K562 (cell line): ENCODE data around the gene ITPA. TPM values are rescaled to one million over a fixed set of nuclear protein-coding genes. Genes with fewer than 3 reads are reported as not detected.

Experiments used
- BCOR ChIP-seq: fragments of 450-650 bp; IDR thresholded peaks from 2 replicates; pipeline ENCODE4 v1.6.1; 2016
- EGR1 ChIP-seq: fragments of 450-650 bp; conservative IDR thresholded peaks from 2 replicates; pipeline ENCODE4 v1.6.1; 2017; ENCODE audit warnings: mild to moderate bottlenecking
- ELF2 ChIP-seq: fragments of 250-450 bp; sonication (Bioruptor Pico); IDR thresholded peaks from 2 replicates; pipeline ENCODE4 v1.5.0; 2021; ENCODE audit warnings: mild to moderate bottlenecking
- GTF2E2 ChIP-seq: fragments of 200-800 bp; sonication (Bioruptor generic); IDR thresholded peaks from 2 replicates; pipeline ENCODE4 v1.6.1; 2016; ENCODE audit warnings: missing genetic modification characterization, missing compliant biosample characterization
- KAT7 ChIP-seq: sonication (generic); formaldehyde crosslinking; IDR thresholded peaks from 2 replicates; pipeline ENCODE4 v1.8.0; 2022; ENCODE audit warnings: missing genetic modification reagents, mild to moderate bottlenecking, borderline replicate concordance
- KLF16 ChIP-seq: IDR thresholded peaks from 2 replicates; pipeline ENCODE4 v1.6.1; 2016; ENCODE audit warnings: antibody characterized with exemption
- MEIS2 ChIP-seq: fragments of 450-650 bp; IDR thresholded peaks from 2 replicates; pipeline ENCODE4 v1.6.1; 2014; ENCODE audit warnings: mild to moderate bottlenecking; ENCODE audit not compliant: partially characterized antibody
- NCOA6 ChIP-seq: fragments of 450-650 bp; IDR thresholded peaks from 2 replicates; pipeline ENCODE4 v1.6.1; 2017; ENCODE audit warnings: mild to moderate bottlenecking
- NEUROD1 ChIP-seq: fragments of 150-350 bp; IDR thresholded peaks from 2 replicates; pipeline ENCODE4 v1.6.1; 2014; ENCODE audit warnings: borderline replicate concordance, low read length, low read depth; ENCODE audit not compliant: partially characterized antibody
- NR1H2 ChIP-seq: sonication (generic); formaldehyde crosslinking; IDR thresholded peaks from 2 replicates; pipeline ENCODE4 v1.4.0; 2020; ENCODE audit warnings: mild to moderate bottlenecking, missing genetic modification reagents
- NUFIP1 ChIP-seq: fragments of 450-650 bp; IDR thresholded peaks from 2 replicates; pipeline ENCODE4 v1.6.1; 2018; ENCODE audit not compliant: partially characterized antibody
- PHB2 ChIP-seq: fragments of 450-650 bp; IDR thresholded peaks from 2 replicates; pipeline ENCODE4 v1.6.1; 2017; ENCODE audit warnings: low read depth
- POLR2A ChIP-seq: fragments of 450-650 bp; conservative IDR thresholded peaks from 2 replicates; pipeline ENCODE4 v1.6.1; 2016
- TBP ChIP-seq: optimal IDR thresholded peaks from 2 replicates; pipeline ENCODE3; 2011; ENCODE audit warnings: low read depth, low read length, improper control_type of control experiment
- TEAD1 ChIP-seq, 2 experiments: fragments of 450-650 bp in 1 of 2; sonication (generic) in 1 of 2; formaldehyde crosslinking; IDR thresholded peaks; 2 replicates each; pipeline versions ENCODE4 v1.4.0 to v1.8.0; 2020 to 2022; ENCODE audit warnings: mild to moderate bottlenecking in 2 of 2, missing genetic modification reagents in 1 of 2
- U2AF2 ChIP-seq: fragments of 200-400 bp; formaldehyde crosslinking; optimal IDR thresholded peaks from 2 replicates; pipeline ENCODE3; 2017; ENCODE audit warnings: low read depth, mild to moderate bottlenecking, low read length
- ZBED1 ChIP-seq: IDR thresholded peaks from 2 replicates; pipeline ENCODE4 v1.6.1; 2014
- ZNF165 ChIP-seq: fragments of 250-450 bp; sonication (Bioruptor Pico); IDR thresholded peaks from 2 replicates; pipeline ENCODE4 v1.4.0; 2020; ENCODE audit warnings: borderline replicate concordance
- ZNF175 ChIP-seq: fragments of 200-800 bp; sonication (Bioruptor generic); IDR thresholded peaks from 2 replicates; pipeline ENCODE4 v1.6.1; 2016; ENCODE audit warnings: low read depth, mild to moderate bottlenecking, missing genetic modification characterization, missing compliant biosample characterization
- ZNF253 ChIP-seq: fragments of 250-450 bp; sonication (Bioruptor Pico); conservative IDR thresholded peaks from 2 replicates; pipeline ENCODE4 v1.6.1; 2021; ENCODE audit warnings: mild to moderate bottlenecking
- ZNF431 ChIP-seq: sonication (generic); formaldehyde crosslinking; IDR thresholded peaks from 2 replicates; pipeline ENCODE4 v1.8.0; 2022; ENCODE audit warnings: mild to moderate bottlenecking, missing genetic modification reagents
- polyA plus RNA-seq, 8 experiments: library from polyadenylated mRNA; depleted of rRNA in 4 of 8; stranded (reverse) in 5 of 8; unstranded in 3 of 8; fragments of >200 nt; fragmentation: Nextera tagmentation in 2 of 8; fragmentation: Illumina TruSeq in 1 of 8; extraction: Ambion mirVana in 2 of 8; extraction: Trizol in 1 of 8; gene quantifications; 2 replicates each; pipeline versions ENCODE4 v1.2.1 to v1.2.3, GENCODE V29; 2011 to 2014; ENCODE audit warnings: inconsistent platforms in 1 of 8, missing spikeins in 1 of 8
- total RNA-seq, 7 experiments: library from RNA; depleted of rRNA in 6 of 7; stranded (reverse); fragments of >200 nt in 6 of 7; fragmentation: Illumina TruSeq in 2 of 7; extraction: Trizol in 2 of 7; gene quantifications; 2 replicates each; pipeline versions ENCODE4 v1.2.1 to v1.2.3, GENCODE V29; 2011 to 2021; ENCODE audit warnings: low replicate concordance in 1 of 7
- TF ChIP-seq, protein P1 (sequence below), 2 experiments: fragments of 450-650 bp; formaldehyde crosslinking in 1 of 2; IDR thresholded peaks; 2 replicates each; pipeline versions ENCODE4 v1.4.0 to v1.6.1; 2014 to 2020; ENCODE audit warnings: mild to moderate bottlenecking in 2 of 2, borderline replicate concordance in 1 of 2, low read depth in 1 of 2
- TF ChIP-seq, protein P2 (sequence below): fragments of 450-650 bp; IDR thresholded peaks from one replicate; pipeline ENCODE4 v1.6.1; 2018; ENCODE audit warnings: mild to moderate bottlenecking, moderate library complexity; ENCODE audit not compliant: partially characterized antibody

ITPA gene
- total and polyA plus RNA-seq, 9 of the 15 experiments (the other 6 are each of a cell fraction or from before 2014, with no cell fraction given) = 5.0 to 79.7 (median 36.7) TPM

DNA sequence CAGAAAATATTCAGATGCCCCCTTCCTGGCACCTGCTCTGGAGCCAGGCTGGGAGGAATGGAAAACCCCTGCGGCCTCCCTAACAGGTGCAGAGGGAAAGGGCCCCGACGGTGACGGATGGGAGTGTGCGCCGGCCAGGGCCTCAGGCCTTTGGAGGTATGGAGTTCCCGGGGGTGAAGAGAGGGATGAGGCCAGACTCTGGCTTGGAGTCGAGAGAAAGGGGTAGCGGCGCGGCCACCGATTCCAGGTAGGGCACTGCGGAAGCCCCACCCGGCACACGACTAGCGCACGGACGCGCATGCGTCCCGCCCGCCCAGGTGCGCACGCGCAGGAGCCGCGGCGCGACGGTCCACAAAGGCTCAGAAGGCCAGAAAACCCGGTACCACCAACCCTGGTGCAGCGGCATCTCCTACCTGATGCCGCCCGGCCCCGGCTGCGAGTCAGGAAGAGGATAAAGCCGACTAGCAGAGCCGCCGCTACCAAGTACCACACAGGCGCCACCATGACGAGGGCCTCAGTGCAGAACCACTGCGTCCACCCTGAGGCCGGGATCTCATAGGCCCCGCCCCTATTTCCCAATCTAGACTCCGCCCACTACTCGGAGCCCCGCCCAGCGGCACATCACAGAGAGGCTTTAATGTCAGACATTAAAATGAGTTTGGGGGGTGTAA, 5.0 kb upstream of the ITPA start, which contains the start of gene DDRGK1 (continued):
- TF ChIP-seq ZNF253 = no peak
- peak; percentile 7; the same call in 1 of the 2 replicates for TF ChIP-seq ELF2 (CRISPR knock-in tag)
- TF ChIP-seq GTF2E2 = no peak
- TF ChIP-seq, protein P1, sequence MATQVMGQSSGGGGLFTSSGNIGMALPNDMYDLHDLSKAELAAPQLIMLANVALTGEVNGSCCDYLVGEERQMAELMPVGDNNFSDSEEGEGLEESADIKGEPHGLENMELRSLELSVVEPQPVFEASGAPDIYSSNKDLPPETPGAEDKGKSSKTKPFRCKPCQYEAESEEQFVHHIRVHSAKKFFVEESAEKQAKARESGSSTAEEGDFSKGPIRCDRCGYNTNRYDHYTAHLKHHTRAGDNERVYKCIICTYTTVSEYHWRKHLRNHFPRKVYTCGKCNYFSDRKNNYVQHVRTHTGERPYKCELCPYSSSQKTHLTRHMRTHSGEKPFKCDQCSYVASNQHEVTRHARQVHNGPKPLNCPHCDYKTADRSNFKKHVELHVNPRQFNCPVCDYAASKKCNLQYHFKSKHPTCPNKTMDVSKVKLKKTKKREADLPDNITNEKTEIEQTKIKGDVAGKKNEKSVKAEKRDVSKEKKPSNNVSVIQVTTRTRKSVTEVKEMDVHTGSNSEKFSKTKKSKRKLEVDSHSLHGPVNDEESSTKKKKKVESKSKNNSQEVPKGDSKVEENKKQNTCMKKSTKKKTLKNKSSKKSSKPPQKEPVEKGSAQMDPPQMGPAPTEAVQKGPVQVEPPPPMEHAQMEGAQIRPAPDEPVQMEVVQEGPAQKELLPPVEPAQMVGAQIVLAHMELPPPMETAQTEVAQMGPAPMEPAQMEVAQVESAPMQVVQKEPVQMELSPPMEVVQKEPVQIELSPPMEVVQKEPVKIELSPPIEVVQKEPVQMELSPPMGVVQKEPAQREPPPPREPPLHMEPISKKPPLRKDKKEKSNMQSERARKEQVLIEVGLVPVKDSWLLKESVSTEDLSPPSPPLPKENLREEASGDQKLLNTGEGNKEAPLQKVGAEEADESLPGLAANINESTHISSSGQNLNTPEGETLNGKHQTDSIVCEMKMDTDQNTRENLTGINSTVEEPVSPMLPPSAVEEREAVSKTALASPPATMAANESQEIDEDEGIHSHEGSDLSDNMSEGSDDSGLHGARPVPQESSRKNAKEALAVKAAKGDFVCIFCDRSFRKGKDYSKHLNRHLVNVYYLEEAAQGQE (IDR thresholded peaks at IDR 0.05; ENCODE audit: borderline replicate concordance) = no peak
- TF ChIP-seq, protein P1 (CRISPR knock-in tag; IDR thresholded peaks at IDR 0.05; ENCODE audit: low read depth) = no peak
- TF ChIP-seq EGR1 = no peak
- TF ChIP-seq NUFIP1 = no peak
- no peak for TF ChIP-seq U2AF2
- TF ChIP-seq ZNF431 (CRISPR knock-in tag) = 0 out of 2 replicates have a peak, but pooled peaks have one; percentile 46
- peak; percentile 89 for TF ChIP-seq POLR2A
- no peak for TF ChIP-seq PHB2
- no peak for TF ChIP-seq ZNF165 (CRISPR knock-in tag)
- TF ChIP-seq KLF16 = no peak
- TF ChIP-seq NR1H2 (CRISPR knock-in tag) = no peak
- no peak for TF ChIP-seq KAT7 (CRISPR knock-in tag)
- peak; percentile 97 for TF ChIP-seq MEIS2
- TF ChIP-seq, protein P2, sequence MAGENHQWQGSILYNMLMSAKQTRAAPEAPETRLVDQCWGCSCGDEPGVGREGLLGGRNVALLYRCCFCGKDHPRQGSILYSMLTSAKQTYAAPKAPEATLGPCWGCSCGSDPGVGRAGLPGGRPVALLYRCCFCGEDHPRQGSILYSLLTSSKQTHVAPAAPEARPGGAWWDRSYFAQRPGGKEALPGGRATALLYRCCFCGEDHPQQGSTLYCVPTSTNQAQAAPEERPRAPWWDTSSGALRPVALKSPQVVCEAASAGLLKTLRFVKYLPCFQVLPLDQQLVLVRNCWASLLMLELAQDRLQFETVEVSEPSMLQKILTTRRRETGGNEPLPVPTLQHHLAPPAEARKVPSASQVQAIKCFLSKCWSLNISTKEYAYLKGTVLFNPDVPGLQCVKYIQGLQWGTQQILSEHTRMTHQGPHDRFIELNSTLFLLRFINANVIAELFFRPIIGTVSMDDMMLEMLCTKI = no peak
- no peak for TF ChIP-seq ZNF175 (CRISPR knock-in tag)
- peak in 1 of 2 experiments; percentile 61; a peak in 1 of 4 replicates for TF ChIP-seq TEAD1 (CRISPR knock-in tag; IDR thresholded peaks at IDR 0.05)
- TF ChIP-seq TBP = no peak
- TF ChIP-seq NCOA6 = no peak
- no peak for TF ChIP-seq NEUROD1
- TF ChIP-seq ZBED1 = no peak
- TF ChIP-seq BCOR = no peak
